ENCODE data around the gene RPRM. TPM values are rescaled to one million over a fixed set of nuclear protein-coding genes. Genes with fewer than 3 reads are reported as not detected.

Gene RPRM
- total RNA-seq, 2 experiments from 2014 or later = not detected

DNA sequence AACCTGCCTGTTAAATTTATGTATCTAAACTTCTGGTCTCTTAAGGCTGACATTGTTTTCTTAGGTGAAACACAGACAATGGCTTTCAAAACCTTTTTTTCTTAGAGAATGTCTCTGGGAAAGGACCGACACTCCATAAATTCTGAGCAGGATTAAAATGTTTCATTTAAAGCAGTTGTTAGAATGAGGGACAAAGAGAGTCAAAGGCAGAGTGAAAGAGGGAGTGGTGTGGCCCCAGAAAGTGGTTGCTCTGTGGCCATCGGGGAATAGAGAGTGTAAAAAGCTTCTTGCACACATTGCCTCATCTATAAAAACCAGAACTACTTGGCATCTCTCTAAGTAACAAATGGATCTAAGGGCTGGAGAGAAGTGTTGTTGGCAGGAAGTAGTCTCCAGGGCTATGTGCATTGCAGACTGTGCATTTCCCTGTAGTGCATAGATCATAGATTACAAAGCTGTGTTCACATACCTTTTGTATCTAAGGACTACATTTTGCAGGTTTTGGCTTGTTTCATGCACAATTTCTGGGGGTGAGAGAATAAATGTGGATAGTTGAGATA lies 3.6 kb downstream of the RPRM start:
- no peaks in the 10 kb centered on the region for H3K9me3 ChIP-seq (ENCODE audit: low read length)
- no peaks in the 10 kb centered on the region for H4K20me1 ChIP-seq (ENCODE audit: insufficient read depth, low read length)
- no peaks in the 10 kb centered on the region for H3K79me2 ChIP-seq (ENCODE audit: insufficient read depth, low read depth, low read length)
- H3K9me2 ChIP-seq (ENCODE audit: insufficient read depth, low read length) = no peaks in the 10 kb centered on the region
- H3K4me1 ChIP-seq (ENCODE audit: insufficient read depth, low read length, poor library complexity, severe bottlenecking) = no peaks in the 10 kb centered on the region
- POLR2A ChIA-PET = no interaction called here
- BruUV-seq (replicated peaks) = no TSS peak
- CTCF ChIA-PET (ENCODE audit: unreplicated experiment) = no interaction called here
- no peak overlapping the region for H3K4me3 ChIP-seq (ENCODE audit: low read depth, low read length, poor library complexity, severe bottlenecking)
- H3K4me2 ChIP-seq (ENCODE audit: low read length) = no peak overlapping the region
- H3K36me3 ChIP-seq (ENCODE audit: insufficient read depth, low read length) = no peaks in the 10 kb centered on the region
- no peak for DNase-seq (ENCODE audit: low spot score)
- H2AFZ ChIP-seq (ENCODE audit: low read length) = no peak overlapping the region
- H3K27ac ChIP-seq (ENCODE audit: low read depth, low read length, poor library complexity, severe bottlenecking) = no peak overlapping the region
- intact Hi-C loops (cut with micrococcal nuclease; ENCODE audit: unreplicated experiment) = no loop called here
- no peak for TF ChIP-seq EZH2phosphoT487 (IDR thresholded peaks at IDR 0.05; ENCODE audit: borderline replicate concordance, low read depth, low read length)
- TF ChIP-seq, protein P1, sequence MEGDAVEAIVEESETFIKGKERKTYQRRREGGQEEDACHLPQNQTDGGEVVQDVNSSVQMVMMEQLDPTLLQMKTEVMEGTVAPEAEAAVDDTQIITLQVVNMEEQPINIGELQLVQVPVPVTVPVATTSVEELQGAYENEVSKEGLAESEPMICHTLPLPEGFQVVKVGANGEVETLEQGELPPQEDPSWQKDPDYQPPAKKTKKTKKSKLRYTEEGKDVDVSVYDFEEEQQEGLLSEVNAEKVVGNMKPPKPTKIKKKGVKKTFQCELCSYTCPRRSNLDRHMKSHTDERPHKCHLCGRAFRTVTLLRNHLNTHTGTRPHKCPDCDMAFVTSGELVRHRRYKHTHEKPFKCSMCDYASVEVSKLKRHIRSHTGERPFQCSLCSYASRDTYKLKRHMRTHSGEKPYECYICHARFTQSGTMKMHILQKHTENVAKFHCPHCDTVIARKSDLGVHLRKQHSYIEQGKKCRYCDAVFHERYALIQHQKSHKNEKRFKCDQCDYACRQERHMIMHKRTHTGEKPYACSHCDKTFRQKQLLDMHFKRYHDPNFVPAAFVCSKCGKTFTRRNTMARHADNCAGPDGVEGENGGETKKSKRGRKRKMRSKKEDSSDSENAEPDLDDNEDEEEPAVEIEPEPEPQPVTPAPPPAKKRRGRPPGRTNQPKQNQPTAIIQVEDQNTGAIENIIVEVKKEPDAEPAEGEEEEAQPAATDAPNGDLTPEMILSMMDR (conservative IDR thresholded peaks at IDR 0.05; ENCODE audit: low read length) = no peak

DNA sequence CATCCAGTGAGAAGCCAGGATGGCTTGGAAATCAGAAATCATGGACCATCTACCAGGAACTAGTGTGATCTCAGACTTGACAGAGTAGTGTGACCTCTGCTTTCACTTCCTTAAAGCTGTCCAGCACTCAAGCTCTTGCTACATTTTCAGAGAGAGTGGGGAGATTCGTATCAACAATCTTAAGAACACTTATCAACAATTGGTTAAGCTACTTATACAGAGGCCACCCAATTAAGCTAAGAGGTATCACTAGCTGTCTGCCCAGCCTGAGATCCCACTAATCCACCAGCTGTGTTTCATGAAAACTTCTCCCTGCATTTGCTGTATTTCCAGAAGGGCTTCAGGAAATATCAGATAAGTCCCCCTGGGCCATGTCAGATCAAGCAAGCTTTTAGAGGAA lies 4.2 kb downstream of the RPRM start:
- TF ChIP-seq, protein P1 (conservative IDR thresholded peaks at IDR 0.05; ENCODE audit: low read length) = no peak
- TF ChIP-seq EZH2phosphoT487 (IDR thresholded peaks at IDR 0.05; ENCODE audit: borderline replicate concordance, low read depth, low read length) = no peak
- ChIA-PET CTCF (ENCODE audit: unreplicated experiment) (no interaction called here), POLR2A (no interaction called here)
- no TSS peak for BruUV-seq (replicated peaks)
- Histone ChIP-seq H3K4me1 (ENCODE audit: insufficient read depth, low read length, poor library complexity, severe bottlenecking) (no peaks in the 10 kb centered on the region), H3K9me3 (ENCODE audit: low read length) (no peaks in the 10 kb centered on the region), H3K27ac (ENCODE audit: low read depth, low read length, poor library complexity, severe bottlenecking) (no peak overlapping the region), H3K9me2 (ENCODE audit: insufficient read depth, low read length) (no peaks in the 10 kb centered on the region), H2AFZ (ENCODE audit: low read length) (no peak overlapping the region), H3K4me2 (ENCODE audit: low read length) (no peak overlapping the region), H3K79me2 (ENCODE audit: insufficient read depth, low read depth, low read length) (no peaks in the 10 kb centered on the region), H3K36me3 (ENCODE audit: insufficient read depth, low read length) (no peaks in the 10 kb centered on the region), H4K20me1 (ENCODE audit: insufficient read depth, low read length) (no peaks in the 10 kb centered on the region), H3K4me3 (ENCODE audit: low read depth, low read length, poor library complexity, severe bottlenecking) (no peak overlapping the region)
- intact Hi-C loops (cut with micrococcal nuclease; ENCODE audit: unreplicated experiment) = no loop called here
- DNase-seq (ENCODE audit: low spot score) = no peak

DNA sequence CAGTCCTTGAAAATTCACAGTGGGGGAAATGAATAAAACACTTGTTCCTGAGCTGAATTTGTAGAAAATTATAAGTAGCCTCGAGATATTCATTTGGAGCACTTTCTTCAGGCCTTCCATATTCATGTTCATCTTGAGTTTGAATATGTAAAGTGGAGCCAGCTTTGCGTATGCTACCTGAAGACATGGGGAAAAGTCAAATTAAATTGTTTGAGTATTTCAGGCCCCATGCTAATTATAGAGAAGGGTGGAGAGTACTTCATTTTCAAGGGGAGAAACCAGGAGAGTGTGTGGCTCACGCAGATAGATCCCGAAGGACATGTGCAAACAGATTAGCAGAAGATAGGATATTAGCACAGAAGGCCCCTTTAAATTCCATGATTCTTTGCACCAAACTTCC lies 7.7 kb downstream of the RPRM start:
- POLR2A ChIA-PET = interaction anchor here (1.1 to 1.2 kb wide), 2 partner anchors 11 to 20 kb away, joined by 3 read pairs; no protein-coding TSS in a partner anchor
- TF ChIP-seq EZH2phosphoT487 (IDR thresholded peaks at IDR 0.05; ENCODE audit: borderline replicate concordance, low read depth, low read length) = no peak
- TF ChIP-seq, protein P1 (conservative IDR thresholded peaks at IDR 0.05; ENCODE audit: low read length) = no peak
- H3K9me3 ChIP-seq (ENCODE audit: low read length) = no peaks in the 10 kb centered on the region
- no peaks in the 10 kb centered on the region for H3K4me1 ChIP-seq (ENCODE audit: insufficient read depth, low read length, poor library complexity, severe bottlenecking)
- H3K4me2 ChIP-seq (ENCODE audit: low read length) = no peak overlapping the region
- DNase-seq (ENCODE audit: low spot score) = no peak
- H3K9me2 ChIP-seq (ENCODE audit: insufficient read depth, low read length) = no peaks in the 10 kb centered on the region
- H2AFZ ChIP-seq (ENCODE audit: low read length) = no peak overlapping the region
- no peak overlapping the region for H3K4me3 ChIP-seq (ENCODE audit: low read depth, low read length, poor library complexity, severe bottlenecking)
- no peaks in the 10 kb centered on the region for H3K36me3 ChIP-seq (ENCODE audit: insufficient read depth, low read length)
- CTCF ChIA-PET (ENCODE audit: unreplicated experiment) = no interaction called here
- H3K79me2 ChIP-seq (ENCODE audit: insufficient read depth, low read depth, low read length) = no peaks in the 10 kb centered on the region
- H3K27ac ChIP-seq (ENCODE audit: low read depth, low read length, poor library complexity, severe bottlenecking) = no peak overlapping the region
- H4K20me1 ChIP-seq (ENCODE audit: insufficient read depth, low read length) = no peaks in the 10 kb centered on the region
- no TSS peak for BruUV-seq (replicated peaks)
- intact Hi-C loops (cut with micrococcal nuclease; ENCODE audit: unreplicated experiment) = no loop called here

All from OCI-LY7 (cell line).